NCI-H1092 treated with DMSO at 0.1 percent for 48 hours (cell line): ENCODE measurements around the gene CFAP43.
A peak's percentile ranks its signal among the peaks of the same experiment; 100 is the strongest.

Experiments
- DNase-seq: peaks from one replicate; lab custom pipeline; 2025; lab: John Stamatoyannopoulos, UW

CFAP43 gene

GRCh38 chr10:104231784-104232612 lies at the start of gene CFAP43:
Gene CFAP43 (minus strand): TSS chr10:104232364. CDS start chr10:104232246, 118 bp downstream.
- DNase-seq = peak; percentile 84

- peak; percentile 21 for DNase-seq
These were observed 49.5 kb upstream of the CFAP43 start for GRCh38 chr10:104281694-104282093.

GRCh38 chr10:104279550-104280259 lies 47.5 kb upstream of the CFAP43 start:
- DNase-seq = no peak

- DNase-seq = peak; percentile 83
These were observed 45.6 kb upstream of the CFAP43 start for GRCh38 chr10:104277785-104278184.

GRCh38 chr10:104276192-104276591 lies 44.0 kb upstream of the CFAP43 start:
- no peak for DNase-seq

- no peak for DNase-seq
These were observed 42.9 kb upstream of the CFAP43 start for GRCh38 chr10:104274762-104275721.

GRCh38 chr10:104273899-104274575 lies 41.9 kb upstream of the CFAP43 start:
- no peak for DNase-seq

- no peak for DNase-seq
These were observed 41.1 kb upstream of the CFAP43 start for GRCh38 chr10:104273286-104273685.

- peak; percentile 97 for DNase-seq
These were observed 36.8 kb upstream of the CFAP43 start, which contains the start of gene GSTO2 for GRCh38 chr10:104268713-104269645. Gene GSTO2 (plus strand): TSS chr10:104269184. CDS start chr10:104274916, 5,732 bp downstream.

GRCh38 chr10:104268405-104268712 lies 36.2 kb upstream of the CFAP43 start:
- no peak for DNase-seq

GRCh38 chr10:104267721-104268404 lies 35.7 kb upstream of the CFAP43 start:
- no peak for DNase-seq

GRCh38 chr10:104264783-104265182 lies 32.6 kb upstream of the CFAP43 start:
- DNase-seq = no peak

- DNase-seq = no peak
These were observed 29.9 kb upstream of the CFAP43 start for GRCh38 chr10:104262055-104262454.

GRCh38 chr10:104260775-104261115 lies 28.6 kb upstream of the CFAP43 start:
- no peak for DNase-seq

GRCh38 chr10:104259999-104260774 lies 28.0 kb upstream of the CFAP43 start:
- DNase-seq = no peak

- no peak for DNase-seq
These were observed 27.3 kb upstream of the CFAP43 start for GRCh38 chr10:104259456-104259855.

- DNase-seq = no peak
These were observed 26.0 kb upstream of the CFAP43 start for GRCh38 chr10:104258209-104258608.

GRCh38 chr10:104257235-104257634 lies 25.1 kb upstream of the CFAP43 start:
- no peak for DNase-seq

- DNase-seq = no peak
These were observed 24.3 kb upstream of the CFAP43 start for GRCh38 chr10:104256335-104256961.
